Measurements from ENCODE around the gene GPR155. TPM values are rescaled to one million over a fixed set of nuclear protein-coding genes. Genes with fewer than 3 reads are reported as not detected.

GPR155 gene
- total and polyA plus RNA-seq, 2 experiments from 2014 or later, result 1.2 to 1.3 TPM

DNA sequence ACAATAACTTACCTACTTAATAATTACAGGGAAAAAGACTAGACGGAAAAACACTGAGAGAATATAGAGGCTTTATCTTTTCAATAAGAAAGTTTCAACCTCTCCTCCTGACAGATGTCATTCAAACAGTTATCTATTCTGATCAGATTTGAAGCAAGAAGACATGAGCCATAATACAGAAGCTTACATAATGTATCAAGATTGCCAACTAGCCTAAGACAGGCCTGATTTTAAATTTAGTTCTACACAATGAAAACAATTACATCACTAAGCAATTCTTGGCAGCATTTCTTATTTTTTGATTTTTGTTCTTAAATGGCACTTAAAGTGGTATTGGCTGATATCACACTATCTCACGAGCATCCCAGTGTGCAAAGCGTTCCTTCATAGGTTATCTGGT, 41.6 kb downstream of the GPR155 start (continued):
- TF ChIP-seq, protein P1, sequence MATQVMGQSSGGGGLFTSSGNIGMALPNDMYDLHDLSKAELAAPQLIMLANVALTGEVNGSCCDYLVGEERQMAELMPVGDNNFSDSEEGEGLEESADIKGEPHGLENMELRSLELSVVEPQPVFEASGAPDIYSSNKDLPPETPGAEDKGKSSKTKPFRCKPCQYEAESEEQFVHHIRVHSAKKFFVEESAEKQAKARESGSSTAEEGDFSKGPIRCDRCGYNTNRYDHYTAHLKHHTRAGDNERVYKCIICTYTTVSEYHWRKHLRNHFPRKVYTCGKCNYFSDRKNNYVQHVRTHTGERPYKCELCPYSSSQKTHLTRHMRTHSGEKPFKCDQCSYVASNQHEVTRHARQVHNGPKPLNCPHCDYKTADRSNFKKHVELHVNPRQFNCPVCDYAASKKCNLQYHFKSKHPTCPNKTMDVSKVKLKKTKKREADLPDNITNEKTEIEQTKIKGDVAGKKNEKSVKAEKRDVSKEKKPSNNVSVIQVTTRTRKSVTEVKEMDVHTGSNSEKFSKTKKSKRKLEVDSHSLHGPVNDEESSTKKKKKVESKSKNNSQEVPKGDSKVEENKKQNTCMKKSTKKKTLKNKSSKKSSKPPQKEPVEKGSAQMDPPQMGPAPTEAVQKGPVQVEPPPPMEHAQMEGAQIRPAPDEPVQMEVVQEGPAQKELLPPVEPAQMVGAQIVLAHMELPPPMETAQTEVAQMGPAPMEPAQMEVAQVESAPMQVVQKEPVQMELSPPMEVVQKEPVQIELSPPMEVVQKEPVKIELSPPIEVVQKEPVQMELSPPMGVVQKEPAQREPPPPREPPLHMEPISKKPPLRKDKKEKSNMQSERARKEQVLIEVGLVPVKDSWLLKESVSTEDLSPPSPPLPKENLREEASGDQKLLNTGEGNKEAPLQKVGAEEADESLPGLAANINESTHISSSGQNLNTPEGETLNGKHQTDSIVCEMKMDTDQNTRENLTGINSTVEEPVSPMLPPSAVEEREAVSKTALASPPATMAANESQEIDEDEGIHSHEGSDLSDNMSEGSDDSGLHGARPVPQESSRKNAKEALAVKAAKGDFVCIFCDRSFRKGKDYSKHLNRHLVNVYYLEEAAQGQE (IDR thresholded peaks at IDR 0.05; ENCODE audit: unreplicated experiment), result no peak
- TF ChIP-seq ZNF114 (CRISPR knock-in tag; IDR thresholded peaks at IDR 0.05) (no peak), EZH2 (IDR thresholded peaks at IDR 0.05; ENCODE audit: low read depth, unreplicated experiment) (no peak), ZNF331 (CRISPR knock-in tag; IDR thresholded peaks at IDR 0.05; ENCODE audit: low read depth) (no peak)

DNA sequence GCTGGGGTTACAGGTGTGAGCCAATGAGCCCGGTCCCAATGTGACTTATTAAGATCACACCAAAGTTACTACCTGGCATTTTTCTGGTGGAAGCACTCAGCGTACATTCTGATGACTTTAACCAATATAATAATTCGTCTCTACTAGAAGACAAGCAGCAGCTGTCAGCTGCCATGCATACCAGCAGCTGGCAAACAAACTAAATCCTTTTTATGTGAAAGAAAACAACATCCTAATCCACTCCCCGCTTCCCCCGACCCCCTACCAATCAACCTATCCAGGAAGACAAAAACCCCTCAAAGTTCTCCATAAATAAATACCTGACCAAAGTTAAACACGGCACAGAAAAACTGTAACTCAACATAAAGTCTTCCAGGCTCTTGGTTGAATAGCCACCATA, 42.1 kb downstream of the GPR155 start:
- H4K20me1 ChIP-seq (replicated peaks; ENCODE audit: insufficient read depth), result no peaks in the 10 kb centered on the region
- Mint-ChIP-seq H3K27ac (no peak overlapping the region), H3K4me3 (no peak overlapping the region), H3K9me3 (no peaks in the 10 kb centered on the region), H3K4me1 (peaks cover 10% of the 10 kb centered on the region), H3K27me3 (ENCODE audit: insufficient read depth, low read depth, poor library complexity) (peaks cover 4% of the 10 kb centered on the region), H3K36me3 (ENCODE audit: low read depth) (no peaks in the 10 kb centered on the region)
- no peaks in the 10 kb centered on the region for H3K79me2 ChIP-seq (replicated peaks; ENCODE audit: insufficient read depth)
- no peak overlapping the region for H2AFZ ChIP-seq
- H3K9me2 ChIP-seq (ENCODE audit: insufficient read depth), result no peaks in the 10 kb centered on the region
- no peak for DNase-seq (ENCODE audit: low spot score)
- H3K36me3 ChIP-seq (ENCODE audit: insufficient read depth), result no peaks in the 10 kb centered on the region
- TF ChIP-seq EZH2 (IDR thresholded peaks at IDR 0.05; ENCODE audit: low read depth, unreplicated experiment) (no peak), ZNF114 (CRISPR knock-in tag; IDR thresholded peaks at IDR 0.05) (no peak), EZH2phosphoT487 (IDR thresholded peaks at IDR 0.05; ENCODE audit: unreplicated experiment) (no peak)
- TF ChIP-seq, protein P2, sequence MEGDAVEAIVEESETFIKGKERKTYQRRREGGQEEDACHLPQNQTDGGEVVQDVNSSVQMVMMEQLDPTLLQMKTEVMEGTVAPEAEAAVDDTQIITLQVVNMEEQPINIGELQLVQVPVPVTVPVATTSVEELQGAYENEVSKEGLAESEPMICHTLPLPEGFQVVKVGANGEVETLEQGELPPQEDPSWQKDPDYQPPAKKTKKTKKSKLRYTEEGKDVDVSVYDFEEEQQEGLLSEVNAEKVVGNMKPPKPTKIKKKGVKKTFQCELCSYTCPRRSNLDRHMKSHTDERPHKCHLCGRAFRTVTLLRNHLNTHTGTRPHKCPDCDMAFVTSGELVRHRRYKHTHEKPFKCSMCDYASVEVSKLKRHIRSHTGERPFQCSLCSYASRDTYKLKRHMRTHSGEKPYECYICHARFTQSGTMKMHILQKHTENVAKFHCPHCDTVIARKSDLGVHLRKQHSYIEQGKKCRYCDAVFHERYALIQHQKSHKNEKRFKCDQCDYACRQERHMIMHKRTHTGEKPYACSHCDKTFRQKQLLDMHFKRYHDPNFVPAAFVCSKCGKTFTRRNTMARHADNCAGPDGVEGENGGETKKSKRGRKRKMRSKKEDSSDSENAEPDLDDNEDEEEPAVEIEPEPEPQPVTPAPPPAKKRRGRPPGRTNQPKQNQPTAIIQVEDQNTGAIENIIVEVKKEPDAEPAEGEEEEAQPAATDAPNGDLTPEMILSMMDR (conservative IDR thresholded peaks at IDR 0.05; ENCODE audit: low read depth in 2 of 2), result no peak
- TF ChIP-seq, protein P1 (IDR thresholded peaks at IDR 0.05; ENCODE audit: unreplicated experiment), result no peak
- no peaks in the 10 kb centered on the region for H3K27me3 ChIP-seq (ENCODE audit: insufficient read depth)
- no peaks in the 10 kb centered on the region for H3F3A ChIP-seq (replicated peaks; ENCODE audit: low read depth)
- no peak overlapping the region for H3K4me2 ChIP-seq
- no peak overlapping the region for H3K27ac ChIP-seq (ENCODE audit: low read depth)
- H3K4me3 ChIP-seq, result no peak overlapping the region
- ATAC-seq, result no peak
- no peaks in the 10 kb centered on the region for H3K4me1 ChIP-seq (ENCODE audit: insufficient read depth)
